Measurements from ENCODE around the gene RWDD3.

Gene RWDD3

DNA sequence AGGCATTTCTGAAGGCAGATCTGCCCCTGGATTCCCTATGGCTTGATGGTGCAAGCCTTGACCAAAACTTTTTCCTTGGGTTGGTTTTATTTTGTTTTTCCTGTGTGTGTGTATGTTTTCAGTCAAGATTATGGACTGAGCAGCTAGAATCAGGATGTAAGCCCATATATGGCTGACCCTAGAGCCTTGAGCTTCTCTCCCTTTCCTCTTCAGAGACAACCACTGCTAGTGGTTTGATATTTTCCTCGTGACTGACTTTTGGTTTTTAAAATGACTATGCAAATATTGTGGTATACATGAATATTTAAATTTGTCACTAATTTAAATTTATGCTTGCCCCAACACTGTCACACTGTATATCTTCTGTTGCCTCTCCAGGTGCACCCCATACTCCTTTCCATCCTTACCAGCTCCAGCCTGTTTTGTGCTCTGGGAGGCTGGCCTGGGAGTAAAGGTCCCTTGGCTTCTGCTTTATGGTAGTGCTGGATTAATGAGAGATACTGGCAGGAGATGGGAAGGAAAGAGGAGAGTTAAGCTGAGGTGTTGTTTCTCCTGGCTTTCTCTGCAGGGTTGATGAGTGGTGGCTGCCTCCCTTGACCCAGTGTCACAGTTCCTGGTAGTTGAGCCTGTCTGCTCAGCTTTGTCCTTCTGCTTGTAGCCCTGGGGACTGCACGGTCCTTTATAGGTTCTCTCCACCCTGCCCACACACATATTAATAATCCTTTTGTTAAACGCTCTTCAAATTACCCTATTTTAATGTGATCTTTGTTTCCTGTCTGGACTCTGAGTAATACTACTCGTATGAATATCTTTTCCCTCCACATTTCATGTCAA lies 44.4 kb downstream of the RWDD3 start (continued):
- TF ChIP-seq, protein P1, sequence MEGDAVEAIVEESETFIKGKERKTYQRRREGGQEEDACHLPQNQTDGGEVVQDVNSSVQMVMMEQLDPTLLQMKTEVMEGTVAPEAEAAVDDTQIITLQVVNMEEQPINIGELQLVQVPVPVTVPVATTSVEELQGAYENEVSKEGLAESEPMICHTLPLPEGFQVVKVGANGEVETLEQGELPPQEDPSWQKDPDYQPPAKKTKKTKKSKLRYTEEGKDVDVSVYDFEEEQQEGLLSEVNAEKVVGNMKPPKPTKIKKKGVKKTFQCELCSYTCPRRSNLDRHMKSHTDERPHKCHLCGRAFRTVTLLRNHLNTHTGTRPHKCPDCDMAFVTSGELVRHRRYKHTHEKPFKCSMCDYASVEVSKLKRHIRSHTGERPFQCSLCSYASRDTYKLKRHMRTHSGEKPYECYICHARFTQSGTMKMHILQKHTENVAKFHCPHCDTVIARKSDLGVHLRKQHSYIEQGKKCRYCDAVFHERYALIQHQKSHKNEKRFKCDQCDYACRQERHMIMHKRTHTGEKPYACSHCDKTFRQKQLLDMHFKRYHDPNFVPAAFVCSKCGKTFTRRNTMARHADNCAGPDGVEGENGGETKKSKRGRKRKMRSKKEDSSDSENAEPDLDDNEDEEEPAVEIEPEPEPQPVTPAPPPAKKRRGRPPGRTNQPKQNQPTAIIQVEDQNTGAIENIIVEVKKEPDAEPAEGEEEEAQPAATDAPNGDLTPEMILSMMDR (tag by site-specific recombination; IDR thresholded peaks at IDR 0.05), result no peak
- TF ChIP-seq GLIS1 (tag by site-specific recombination; IDR thresholded peaks at IDR 0.05), result no peak
- TF ChIP-seq ZNF664 (tag by site-specific recombination; IDR thresholded peaks at IDR 0.05), result no peak
- TF ChIP-seq, protein P2, sequence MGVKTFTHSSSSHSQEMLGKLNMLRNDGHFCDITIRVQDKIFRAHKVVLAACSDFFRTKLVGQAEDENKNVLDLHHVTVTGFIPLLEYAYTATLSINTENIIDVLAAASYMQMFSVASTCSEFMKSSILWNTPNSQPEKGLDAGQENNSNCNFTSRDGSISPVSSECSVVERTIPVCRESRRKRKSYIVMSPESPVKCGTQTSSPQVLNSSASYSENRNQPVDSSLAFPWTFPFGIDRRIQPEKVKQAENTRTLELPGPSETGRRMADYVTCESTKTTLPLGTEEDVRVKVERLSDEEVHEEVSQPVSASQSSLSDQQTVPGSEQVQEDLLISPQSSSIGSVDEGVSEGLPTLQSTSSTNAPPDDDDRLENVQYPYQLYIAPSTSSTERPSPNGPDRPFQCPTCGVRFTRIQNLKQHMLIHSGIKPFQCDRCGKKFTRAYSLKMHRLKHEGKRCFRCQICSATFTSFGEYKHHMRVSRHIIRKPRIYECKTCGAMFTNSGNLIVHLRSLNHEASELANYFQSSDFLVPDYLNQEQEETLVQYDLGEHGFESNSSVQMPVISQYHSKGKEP (tag by site-specific recombination; IDR thresholded peaks at IDR 0.05), result no peak
- TF ChIP-seq ZNF175 (tag by site-specific recombination; IDR thresholded peaks at IDR 0.05), result no peak
- no peak for TF ChIP-seq ZNF121 (tag by site-specific recombination; IDR thresholded peaks at IDR 0.05)
- no peak for TF ChIP-seq KLF1 (tag by site-specific recombination; IDR thresholded peaks at IDR 0.05)
- no peak for TF ChIP-seq ZNF184 (tag by site-specific recombination; IDR thresholded peaks at IDR 0.05)
- TF ChIP-seq ZNF10 (tag by site-specific recombination; IDR thresholded peaks at IDR 0.05), result no peak

DNA sequence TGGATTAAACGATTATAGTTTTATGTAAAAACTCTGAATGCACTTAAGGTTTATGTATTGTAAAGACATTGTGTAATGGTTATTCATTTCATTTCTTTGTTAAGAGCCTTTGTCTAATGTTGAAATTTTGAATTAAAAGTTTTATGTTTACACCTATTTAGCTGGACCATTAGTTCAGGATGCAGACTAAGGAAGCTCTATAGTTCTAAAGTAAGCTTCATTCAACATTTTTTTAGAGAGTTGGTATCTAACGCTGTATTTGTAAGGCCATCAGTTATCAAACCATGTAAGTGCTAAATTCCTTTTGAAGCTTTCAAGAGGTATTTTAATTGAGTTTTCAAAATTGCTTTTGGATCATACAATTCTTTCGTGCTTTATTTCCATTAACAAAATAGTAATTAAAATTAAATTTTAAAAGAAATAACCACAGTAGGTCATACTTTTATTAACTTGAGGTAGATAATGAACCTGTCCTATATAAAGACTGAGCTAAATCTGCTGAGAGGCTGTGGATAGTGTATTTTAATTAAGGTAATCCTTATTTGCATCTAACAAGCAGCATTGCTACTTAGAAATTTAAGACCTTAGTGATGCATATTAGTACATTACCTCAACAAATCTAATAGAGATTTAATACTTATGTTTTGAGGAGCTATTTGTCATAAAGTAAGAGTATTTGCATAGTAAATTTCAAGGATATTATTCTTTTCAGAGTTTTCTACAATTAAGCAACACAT lies 47.9 kb downstream of the RWDD3 start:
- ChIA-PET CTCF (interaction anchor here (0.6 kb wide), 1 partner anchor 117 kb away, joined by 3 read pairs; no protein-coding TSS in a partner anchor), POLR2A (no interaction called here)
- Histone ChIP-seq H3K9me3 (ENCODE audit: control insufficient read depth, insufficient read depth, low read depth, low read length) (no peaks in the 10 kb centered on the region), H3K4me1 (ENCODE audit: control insufficient read depth, insufficient read depth, low read length) (no peaks in the 10 kb centered on the region), H3K36me3 (ENCODE audit: control insufficient read depth in 2 of 2, insufficient read depth in 1 of 2, low read length in 2 of 2) (no peaks in the 10 kb centered on the region), H3K4me3 (ENCODE audit: low read depth, low read length) (no peak overlapping the region), H3K27ac (ENCODE audit: extremely low read depth, low read depth, low read length) (no peak overlapping the region)
- TF ChIP-seq ZFHX2 (tag by site-specific recombination; conservative IDR thresholded peaks at IDR 0.05) (no peak), ZNF707 (tag by site-specific recombination; IDR thresholded peaks at IDR 0.05) (no peak), ZNF138 (tag by site-specific recombination; IDR thresholded peaks at IDR 0.05; ENCODE audit: borderline replicate concordance) (no peak), ZNF629 (tag by site-specific recombination; IDR thresholded peaks at IDR 0.05) (no peak), ZEB2 (tag by site-specific recombination; IDR thresholded peaks at IDR 0.05) (no peak), ZNF600 (tag by site-specific recombination; IDR thresholded peaks at IDR 0.05) (no peak)
- TF ChIP-seq, protein P3, sequence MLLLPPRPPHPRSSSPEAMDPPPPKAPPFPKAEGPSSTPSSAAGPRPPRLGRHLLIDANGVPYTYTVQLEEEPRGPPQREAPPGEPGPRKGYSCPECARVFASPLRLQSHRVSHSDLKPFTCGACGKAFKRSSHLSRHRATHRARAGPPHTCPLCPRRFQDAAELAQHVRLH (tag by site-specific recombination; IDR thresholded peaks at IDR 0.05), result no peak
- TF ChIP-seq, protein P4, sequence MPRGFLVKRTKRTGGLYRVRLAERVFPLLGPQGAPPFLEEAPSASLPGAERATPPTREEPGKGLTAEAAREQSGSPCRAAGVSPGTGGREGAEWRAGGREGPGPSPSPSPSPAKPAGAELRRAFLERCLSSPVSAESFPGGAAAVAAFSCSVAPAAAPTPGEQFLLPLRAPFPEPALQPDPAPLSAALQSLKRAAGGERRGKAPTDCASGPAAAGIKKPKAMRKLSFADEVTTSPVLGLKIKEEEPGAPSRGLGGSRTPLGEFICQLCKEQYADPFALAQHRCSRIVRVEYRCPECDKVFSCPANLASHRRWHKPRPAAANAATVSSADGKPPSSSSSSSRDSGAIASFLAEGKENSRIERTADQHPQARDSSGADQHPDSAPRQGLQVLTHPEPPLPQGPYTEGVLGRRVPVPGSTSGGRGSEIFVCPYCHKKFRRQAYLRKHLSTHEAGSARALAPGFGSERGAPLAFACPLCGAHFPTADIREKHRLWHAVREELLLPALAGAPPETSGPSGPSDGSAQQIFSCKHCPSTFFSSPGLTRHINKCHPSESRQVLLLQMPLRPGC (tag by site-specific recombination; IDR thresholded peaks at IDR 0.05), result no peak
- TF ChIP-seq, protein P5, sequence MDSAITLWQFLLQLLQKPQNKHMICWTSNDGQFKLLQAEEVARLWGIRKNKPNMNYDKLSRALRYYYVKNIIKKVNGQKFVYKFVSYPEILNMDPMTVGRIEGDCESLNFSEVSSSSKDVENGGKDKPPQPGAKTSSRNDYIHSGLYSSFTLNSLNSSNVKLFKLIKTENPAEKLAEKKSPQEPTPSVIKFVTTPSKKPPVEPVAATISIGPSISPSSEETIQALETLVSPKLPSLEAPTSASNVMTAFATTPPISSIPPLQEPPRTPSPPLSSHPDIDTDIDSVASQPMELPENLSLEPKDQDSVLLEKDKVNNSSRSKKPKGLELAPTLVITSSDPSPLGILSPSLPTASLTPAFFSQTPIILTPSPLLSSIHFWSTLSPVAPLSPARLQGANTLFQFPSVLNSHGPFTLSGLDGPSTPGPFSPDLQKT (IDR thresholded peaks at IDR 0.05; ENCODE audit: borderline replicate concordance, low read depth, low read length), result no peak
